Measurements from ENCODE around the gene UNG. TPM values are rescaled to one million over a fixed set of nuclear protein-coding genes. Genes with fewer than 3 reads are reported as not detected.

Gene UNG
- total RNA-seq, 6 experiments from 2014 or later = 16.3 to 42.7 (median 21.2) TPM

GRCh38 chr12:109113661-109114321 is 16.4 kb downstream of the UNG start:
- peak overlapping the region in 2 of 3 donors; percentile 77 to 84 for H3K27ac ChIP-seq
- no peaks in the 10 kb centered on the region for H3K27me3 ChIP-seq
- H3K4me3 ChIP-seq = peak overlapping the region in 1 of 3 donors; percentile 33
- no peak for TF ChIP-seq CTCF (IDR thresholded peaks at IDR 0.05)
- no peaks in the 10 kb centered on the region for H3K9me3 ChIP-seq
- DNase-seq = no peak
- no peaks in the 10 kb centered on the region for H3K36me3 ChIP-seq
- intact Hi-C loops (cut with DNase I) = no loop called here
- WGBS (ENCODE audit: insufficient coverage, low coverage, low lambda C conversion rate, missing lambda C conversion rate) = 63% methylated on average over 5 of the region's 5 CpGs
- peaks cover 0 to 78% (median 31%) of the 10 kb centered on the region in 4 donors for H3K4me1 ChIP-seq
- no peak for ATAC-seq

- DNase-seq (no peak), ATAC-seq (no peak)
- 38% methylated on average over 2 of the region's 2 CpGs for WGBS (ENCODE audit: insufficient coverage, low coverage, low lambda C conversion rate, missing lambda C conversion rate)
- Histone ChIP-seq H3K9me3 (no peaks in the 10 kb centered on the region), H3K27me3 (no peaks in the 10 kb centered on the region), H3K27ac (peak overlapping the region in 2 of 3 donors; percentile 77 to 84), H3K4me1 (peaks cover 0 to 86% (median 33%) of the 10 kb centered on the region in 4 donors), H3K4me3 (peak overlapping the region in 2 of 3 donors; percentile 12 to 33), H3K36me3 (no peaks in the 10 kb centered on the region)
- TF ChIP-seq POLR2A (IDR thresholded peaks at IDR 0.05) (no peak), CTCF (IDR thresholded peaks at IDR 0.05) (no peak)
- intact Hi-C loops (cut with DNase I) = no loop called here
Observed at GRCh38 chr12:109114644-109115043, 17.2 kb downstream of the UNG start.

GRCh38 chr12:109115404-109115757 is 18.0 kb downstream of the UNG start:
- Histone ChIP-seq H3K4me1 (peaks cover 0 to 79% (median 33%) of the 10 kb centered on the region in 4 donors), H3K27me3 (no peaks in the 10 kb centered on the region), H3K9me3 (no peaks in the 10 kb centered on the region), H3K4me3 (peak overlapping the region in 2 of 3 donors; percentile 22 to 33), H3K36me3 (no peaks in the 10 kb centered on the region), H3K27ac (peak overlapping the region; percentile 68 to 84 (median 77))
- TF ChIP-seq CTCF (IDR thresholded peaks at IDR 0.05) = no peak
- no peak for TF ChIP-seq POLR2A (IDR thresholded peaks at IDR 0.05)
- WGBS (ENCODE audit: insufficient coverage, low coverage, low lambda C conversion rate, missing lambda C conversion rate) = 17% methylated on average over 3 of the region's 3 CpGs
- DNase-seq (no peak), ATAC-seq (peak in 1 of 4 donors; percentile 1)
- intact Hi-C loops (cut with DNase I) = no loop called here

- Histone ChIP-seq H3K36me3 (no peaks in the 10 kb centered on the region), H3K27ac (peak within 1 kb of the TSS; percentile 68 to 84 (median 77)), H3K4me1 (peaks cover 0 to 77% (median 31%) of the 10 kb centered on the region in 4 donors), H3K27me3 (no peaks in the 10 kb centered on the region), H3K4me3 (peak within 1 kb of the TSS in 2 of 3 donors; percentile 22 to 33), H3K9me3 (no peaks in the 10 kb centered on the region)
- WGBS (ENCODE audit: insufficient coverage, low coverage, low lambda C conversion rate, missing lambda C conversion rate) = 23% methylated on average over 14 of the region's 14 CpGs
- ATAC-seq (peak; percentile 61 to 79 (median 66)), DNase-seq (peak; percentile 75 to 93 (median 86))
- intact Hi-C loops (cut with DNase I) = no loop called here
- TF ChIP-seq POLR2A (IDR thresholded peaks at IDR 0.05) (peak; percentile 75), CTCF (IDR thresholded peaks at IDR 0.05) (no peak)
Observed at GRCh38 chr12:109115758-109116610, 18.6 kb downstream of the UNG start, which contains the start of gene ACACB. TSS of gene ACACB (plus strand) at chr12:109116587. CDS start at chr12:109139406, 22,819 bp downstream.
